ES-I3 (cell line): Measurements from ENCODE around the gene BIRC6.
"Not testable (repeated sequence)": the region's sequence is repeated elsewhere in the genome, so short reads cannot be mapped to it uniquely, and the experiment has no call there.

ENCODE experiments used
- H3K36me3 ChIP-seq: 2 replicates; pipeline ENCODE4 v1.6.1; 2013; ENCODE audit warnings: mild to moderate bottlenecking, low read length, control low read depth, moderate library complexity; ENCODE audit not compliant: insufficient read depth
- H3K4me1 ChIP-seq: 2 replicates; pipeline ENCODE4 v1.6.1; 2013; ENCODE audit warnings: mild to moderate bottlenecking, control low read depth, low read length; ENCODE audit not compliant: insufficient read depth
- H3K9ac ChIP-seq: 2 replicates; pipeline ENCODE4 v1.6.1; 2013; ENCODE audit warnings: low read depth, mild to moderate bottlenecking, low read length, moderate library complexity
- H3K9me3 ChIP-seq: 2 replicates; pipeline ENCODE4 v1.6.1; 2013; ENCODE audit warnings: mild to moderate bottlenecking, low read length, moderate library complexity; ENCODE audit not compliant: control insufficient read depth, insufficient read depth

BIRC6 gene

GRCh38 chr2:32356681-32357317 lies at the start of gene BIRC6:
TSS of gene BIRC6 (plus strand) at chr2:32357023. CDS start at chr2:32357162, 139 bp downstream.
- Histone ChIP-seq H3K36me3 (no peaks in the 10 kb centered on the region), H3K9ac (peak within 1 kb of the TSS; percentile 98), H3K9me3 (no peaks in the 10 kb centered on the region), H3K4me1 (peaks cover 11% of the 10 kb centered on the region; the same call in 1 of the 2 replicates)

GRCh38 chr2:32310577-32310976 lies 46.2 kb upstream of the BIRC6 start:
- Histone ChIP-seq H3K4me1 (no peaks in the 10 kb centered on the region), H3K9me3 (no peaks in the 10 kb centered on the region), H3K9ac (no peak overlapping the region), H3K36me3 (no peaks in the 10 kb centered on the region)

GRCh38 chr2:32314886-32315285 lies 41.9 kb upstream of the BIRC6 start:
- no peak overlapping the region for H3K9ac ChIP-seq
- H3K9me3 ChIP-seq, result no peaks in the 10 kb centered on the region
- no peaks in the 10 kb centered on the region for H3K36me3 ChIP-seq
- no peaks in the 10 kb centered on the region for H3K4me1 ChIP-seq

GRCh38 chr2:32328679-32329078 lies 28.1 kb upstream of the BIRC6 start:
- not testable (repeated sequence) for H3K9me3 ChIP-seq, H3K9ac ChIP-seq, H3K36me3 ChIP-seq, H3K4me1 ChIP-seq

GRCh38 chr2:32329180-32329980 lies 27.4 kb upstream of the BIRC6 start:
- not testable (repeated sequence) for H3K9me3 ChIP-seq, H3K36me3 ChIP-seq, H3K4me1 ChIP-seq, H3K9ac ChIP-seq

- no peaks in the 10 kb centered on the region for H3K36me3 ChIP-seq
These were observed 26.7 kb upstream of the BIRC6 start for GRCh38 chr2:32330136-32330535.

GRCh38 chr2:32342801-32343200 lies 14.0 kb upstream of the BIRC6 start:
- Histone ChIP-seq H3K9ac (no peak overlapping the region), H3K36me3 (no peaks in the 10 kb centered on the region), H3K9me3 (no peaks in the 10 kb centered on the region), H3K4me1 (no peaks in the 10 kb centered on the region)

More at GRCh38 chr2:32330136-32330535, 26.7 kb upstream of the BIRC6 start:
- no peak overlapping the region for H3K9ac ChIP-seq
- no peaks in the 10 kb centered on the region for H3K4me1 ChIP-seq
- no peaks in the 10 kb centered on the region for H3K9me3 ChIP-seq

GRCh38 chr2:32350797-32351196 lies 6.0 kb upstream of the BIRC6 start:
- H3K9me3 ChIP-seq, H3K9ac ChIP-seq, H3K36me3 ChIP-seq, H3K4me1 ChIP-seq: not testable (repeated sequence)

- Histone ChIP-seq H3K9me3 (no peaks in the 10 kb centered on the region), H3K4me1 (peaks cover 11% of the 10 kb centered on the region; the same call in 1 of the 2 replicates), H3K9ac (peak overlapping the region; percentile 98), H3K36me3 (no peaks in the 10 kb centered on the region)
These were observed 695 bp upstream of the BIRC6 start for GRCh38 chr2:32355976-32356680.

GRCh38 chr2:32357318-32358110 lies 691 bp downstream of the BIRC6 start:
- Histone ChIP-seq H3K9me3 (no peaks in the 10 kb centered on the region), H3K4me1 (peaks cover 11% of the 10 kb centered on the region; the same call in 1 of the 2 replicates), H3K36me3 (no peaks in the 10 kb centered on the region), H3K9ac (peak overlapping the region; percentile 98)

GRCh38 chr2:32358111-32358482 lies 1.3 kb downstream of the BIRC6 start:
- no peaks in the 10 kb centered on the region for H3K9me3 ChIP-seq
- peaks cover 11% of the 10 kb centered on the region; the same call in 1 of the 2 replicates for H3K4me1 ChIP-seq
- H3K36me3 ChIP-seq, result no peaks in the 10 kb centered on the region
- H3K9ac ChIP-seq, result peak overlapping the region; percentile 98

GRCh38 chr2:32360416-32360815 lies 3.6 kb downstream of the BIRC6 start:
- Histone ChIP-seq H3K36me3 (no peaks in the 10 kb centered on the region), H3K4me1 (peaks cover 11% of the 10 kb centered on the region; the same call in 1 of the 2 replicates), H3K9me3 (no peaks in the 10 kb centered on the region), H3K9ac (no peak overlapping the region)

- H3K9ac ChIP-seq, H3K9me3 ChIP-seq, H3K36me3 ChIP-seq: not testable (repeated sequence)
- H3K4me1 ChIP-seq, result peaks cover 11% of the 10 kb centered on the region; the same call in 1 of the 2 replicates
These were observed 6.2 kb downstream of the BIRC6 start for GRCh38 chr2:32362997-32363396.

GRCh38 chr2:32363597-32363996 lies 6.8 kb downstream of the BIRC6 start:
- Histone ChIP-seq H3K9ac (no peak overlapping the region), H3K4me1 (peaks cover 8% of the 10 kb centered on the region; the same call in 1 of the 2 replicates), H3K36me3 (no peaks in the 10 kb centered on the region), H3K9me3 (no peaks in the 10 kb centered on the region)
